OCI-LY1 (cell line): ENCODE data around the gene NDUFB11.

Experiments
- EZH2 ChIP-seq: fragments of 200-600 bp; sonication (generic), shearing (Covaris generic); IDR thresholded peaks from 2 replicates; pipeline ENCODE4 v1.8.0; 2017; ENCODE audit warnings: borderline replicate concordance, mixed run types, mild to moderate bottlenecking, antibody characterized with exemption, low read length, moderate library complexity, mixed read lengths
- TF ChIP-seq, protein P1 (sequence below): fragments of 200-600 bp; sonication (generic), shearing (Covaris generic); IDR thresholded peaks from 2 replicates; pipeline ENCODE4 v1.5.1; 2017; ENCODE audit warnings: mild to moderate bottlenecking, antibody characterized with exemption, low read length, moderate library complexity, mixed read lengths

DNA sequence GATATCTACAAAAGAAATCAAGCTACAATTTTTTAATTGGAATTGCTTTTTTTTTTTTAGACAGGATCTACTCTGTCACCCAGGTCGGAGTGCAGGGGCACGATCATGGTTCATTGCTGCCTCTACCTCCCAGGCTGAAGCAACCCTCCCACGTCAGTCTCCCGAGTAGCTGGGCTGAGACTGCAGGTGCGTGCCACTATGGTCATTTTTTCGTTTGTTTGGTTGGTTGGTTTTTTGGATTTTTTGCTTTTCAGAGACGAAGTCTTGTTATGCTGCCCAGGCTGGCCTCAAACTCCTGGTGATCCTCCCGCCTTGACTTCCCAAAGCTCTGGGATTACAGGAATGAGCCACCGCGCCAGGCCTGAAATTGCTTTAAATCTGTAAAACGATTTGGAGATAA is 50.6 kb downstream of the NDUFB11 start:
- TF ChIP-seq, protein P1, sequence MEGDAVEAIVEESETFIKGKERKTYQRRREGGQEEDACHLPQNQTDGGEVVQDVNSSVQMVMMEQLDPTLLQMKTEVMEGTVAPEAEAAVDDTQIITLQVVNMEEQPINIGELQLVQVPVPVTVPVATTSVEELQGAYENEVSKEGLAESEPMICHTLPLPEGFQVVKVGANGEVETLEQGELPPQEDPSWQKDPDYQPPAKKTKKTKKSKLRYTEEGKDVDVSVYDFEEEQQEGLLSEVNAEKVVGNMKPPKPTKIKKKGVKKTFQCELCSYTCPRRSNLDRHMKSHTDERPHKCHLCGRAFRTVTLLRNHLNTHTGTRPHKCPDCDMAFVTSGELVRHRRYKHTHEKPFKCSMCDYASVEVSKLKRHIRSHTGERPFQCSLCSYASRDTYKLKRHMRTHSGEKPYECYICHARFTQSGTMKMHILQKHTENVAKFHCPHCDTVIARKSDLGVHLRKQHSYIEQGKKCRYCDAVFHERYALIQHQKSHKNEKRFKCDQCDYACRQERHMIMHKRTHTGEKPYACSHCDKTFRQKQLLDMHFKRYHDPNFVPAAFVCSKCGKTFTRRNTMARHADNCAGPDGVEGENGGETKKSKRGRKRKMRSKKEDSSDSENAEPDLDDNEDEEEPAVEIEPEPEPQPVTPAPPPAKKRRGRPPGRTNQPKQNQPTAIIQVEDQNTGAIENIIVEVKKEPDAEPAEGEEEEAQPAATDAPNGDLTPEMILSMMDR = no peak
- TF ChIP-seq EZH2 = no peak
